Stimulated activated CD8-positive, alpha-beta memory T cell treated with anti-CD3 and anti-CD28 coated beads, Interleukin-12 subunit alpha, Interleukin-12 subunit beta, amount 100 ng/mL, for 24 hours (primary cell): Measurements from ENCODE around the gene USP2.

Source experiments
- DNase-seq: peaks from one replicate; pipeline ENCODE4 v3.0.0-alpha.2; 2020; ENCODE audit errors: extremely low read depth

USP2 gene

DNA sequence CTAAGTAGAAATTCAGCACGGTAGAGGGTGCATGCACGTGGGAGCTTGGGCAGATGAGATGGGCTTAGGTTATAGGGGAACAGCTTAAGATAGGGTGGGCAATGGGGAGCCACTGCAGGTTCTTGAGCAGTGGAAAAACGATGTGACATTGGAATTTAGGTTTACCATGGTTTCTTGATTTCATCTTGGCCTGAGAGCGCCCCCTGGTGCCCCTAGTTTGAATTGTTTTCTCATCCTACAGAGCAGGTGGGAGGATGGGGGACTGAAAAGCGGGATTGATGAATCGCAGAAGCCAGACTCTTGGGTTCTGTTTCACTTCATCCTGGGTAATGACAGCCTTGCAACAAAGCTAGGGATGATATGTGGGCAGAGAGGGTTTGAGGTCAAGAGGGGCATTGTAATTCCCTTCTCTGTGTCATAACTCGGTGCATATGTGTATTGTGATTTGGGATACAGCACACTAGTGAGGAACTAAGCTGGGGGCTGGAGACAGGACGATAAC, 57.9 kb downstream of the USP2 start:
- DNase-seq = no peak

DNA sequence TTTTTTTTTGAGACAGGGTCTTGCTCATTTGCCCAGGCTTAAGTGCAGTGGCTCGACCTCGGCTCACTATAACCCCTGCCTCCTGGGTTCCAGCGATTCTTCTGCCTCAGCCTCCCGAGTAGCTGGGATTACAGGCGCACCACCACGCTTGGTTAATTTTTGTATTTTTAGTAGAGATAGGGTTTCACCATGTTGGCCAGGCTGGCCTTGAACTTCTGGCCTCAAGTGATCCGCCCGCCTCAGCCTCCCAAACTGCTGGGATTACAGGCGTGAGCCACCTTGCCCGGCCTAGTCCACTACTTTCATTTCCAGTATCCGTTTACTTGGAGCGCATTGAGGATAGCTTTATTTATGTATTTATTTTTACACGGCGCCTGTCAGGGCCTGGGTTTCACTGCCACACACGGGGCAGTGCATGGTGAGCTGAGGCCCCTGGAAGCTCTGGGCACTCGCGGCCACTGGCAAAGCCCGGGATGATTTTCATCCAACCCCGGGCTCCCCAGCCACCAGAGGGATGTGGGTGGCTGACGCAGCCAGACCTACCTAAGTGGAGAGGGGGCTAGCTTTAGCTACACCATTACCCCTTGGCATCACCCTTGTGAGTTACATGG, 58.5 kb downstream of the USP2 start:
- DNase-seq = no peak

- no peak for DNase-seq
Measured at GRCh38 chr11:119322360-119322739, 59.1 kb downstream of the USP2 start.

DNA sequence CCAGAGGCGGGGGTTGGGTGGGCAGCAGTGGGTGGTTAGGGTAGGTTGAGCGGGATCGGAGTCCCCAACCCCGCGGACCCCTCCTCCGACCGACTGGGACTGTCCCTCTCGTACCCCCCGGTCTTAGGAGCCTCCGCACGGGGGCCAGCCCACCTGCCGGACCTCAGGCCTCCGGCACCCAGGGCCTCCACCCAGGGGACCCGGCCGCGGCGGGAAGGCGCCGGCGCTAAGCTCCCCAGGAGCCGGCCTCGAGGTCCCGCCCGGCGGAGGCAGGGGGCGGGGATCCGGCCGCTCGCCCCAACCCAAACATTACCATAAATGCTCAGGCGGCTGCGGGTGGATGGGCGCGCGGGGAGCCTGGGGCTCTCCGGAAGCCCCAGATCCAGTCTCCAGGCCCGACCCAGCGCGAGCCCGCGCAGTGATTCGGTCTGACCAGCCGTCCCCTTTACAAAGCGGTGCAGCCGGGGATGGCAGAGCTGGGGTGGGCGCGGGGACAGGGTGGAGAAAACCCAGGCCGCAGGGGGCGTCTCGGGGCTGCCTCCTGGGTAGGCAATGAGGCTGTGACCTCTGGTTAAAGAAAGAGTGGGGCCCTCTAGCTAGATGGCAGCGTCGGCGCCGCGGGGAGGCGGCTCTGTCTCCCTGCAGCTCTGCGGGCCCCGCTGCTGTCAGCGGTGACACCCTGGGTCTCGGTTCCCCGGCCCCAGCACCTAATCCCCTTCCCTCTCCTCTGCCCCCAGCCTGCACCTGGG, 60.5 kb downstream of the USP2 start:
- no peak for DNase-seq

DNA sequence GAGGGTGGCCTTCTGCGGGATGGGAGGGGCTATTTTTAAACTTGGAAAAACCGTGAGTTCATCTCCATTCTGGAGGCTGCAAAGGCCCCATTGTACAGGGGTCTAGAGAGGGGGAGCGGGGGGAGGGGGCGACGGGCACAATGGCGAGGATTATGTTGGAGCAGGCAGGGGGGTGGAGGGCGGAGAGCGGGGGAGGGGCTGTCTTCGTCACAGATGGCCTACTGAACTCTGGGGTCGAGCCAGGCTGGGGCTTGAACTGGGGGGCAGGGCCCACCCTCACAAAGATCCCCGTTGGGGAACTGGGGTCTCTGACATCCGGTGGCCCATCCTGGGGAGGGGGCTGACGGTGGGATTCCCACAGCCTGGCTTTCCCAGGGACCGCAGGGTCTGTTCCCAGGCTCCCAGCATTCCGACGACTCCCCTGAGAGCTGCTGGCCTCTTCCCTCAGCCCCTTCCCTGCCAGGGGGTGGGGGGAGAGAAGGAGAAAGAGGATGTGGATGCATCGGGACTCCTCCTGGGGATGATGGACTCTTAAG, 61.2 kb downstream of the USP2 start:
- no peak for DNase-seq

GRCh38 chr11:119319700-119320239, 61.7 kb downstream of the USP2 start:
- no peak for DNase-seq

DNA sequence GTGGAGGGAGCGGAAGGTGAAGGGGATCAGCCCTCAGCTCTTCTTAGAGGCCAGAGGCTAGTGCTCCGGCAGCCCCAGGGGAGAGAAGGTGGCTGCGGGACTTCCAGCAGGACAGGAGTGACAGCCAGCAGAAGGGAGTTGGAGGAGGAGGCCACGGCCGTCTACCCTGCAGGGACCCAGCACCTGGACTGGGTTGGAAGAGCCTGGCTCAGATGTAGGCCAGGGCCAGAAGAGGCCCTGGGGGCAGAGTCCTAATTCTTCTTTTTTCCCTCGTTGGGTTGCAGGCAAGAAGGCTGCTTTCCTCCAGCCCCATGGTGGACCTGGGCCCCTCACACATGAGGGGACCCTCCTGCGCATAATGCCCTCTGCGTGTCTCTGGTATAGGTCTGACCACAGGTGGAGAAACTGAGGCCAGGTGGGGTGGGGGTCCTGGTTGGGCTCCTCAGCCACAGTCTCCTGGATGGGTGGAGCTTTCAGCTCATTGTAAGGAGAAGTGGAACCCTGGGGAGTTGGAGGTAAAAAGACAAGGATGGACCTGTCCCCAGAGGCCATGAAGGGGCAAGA, 62.3 kb downstream of the USP2 start:
- no peak for DNase-seq

- no peak for DNase-seq
Measured at GRCh38 chr11:119318240-119319135, 63.0 kb downstream of the USP2 start.

DNA sequence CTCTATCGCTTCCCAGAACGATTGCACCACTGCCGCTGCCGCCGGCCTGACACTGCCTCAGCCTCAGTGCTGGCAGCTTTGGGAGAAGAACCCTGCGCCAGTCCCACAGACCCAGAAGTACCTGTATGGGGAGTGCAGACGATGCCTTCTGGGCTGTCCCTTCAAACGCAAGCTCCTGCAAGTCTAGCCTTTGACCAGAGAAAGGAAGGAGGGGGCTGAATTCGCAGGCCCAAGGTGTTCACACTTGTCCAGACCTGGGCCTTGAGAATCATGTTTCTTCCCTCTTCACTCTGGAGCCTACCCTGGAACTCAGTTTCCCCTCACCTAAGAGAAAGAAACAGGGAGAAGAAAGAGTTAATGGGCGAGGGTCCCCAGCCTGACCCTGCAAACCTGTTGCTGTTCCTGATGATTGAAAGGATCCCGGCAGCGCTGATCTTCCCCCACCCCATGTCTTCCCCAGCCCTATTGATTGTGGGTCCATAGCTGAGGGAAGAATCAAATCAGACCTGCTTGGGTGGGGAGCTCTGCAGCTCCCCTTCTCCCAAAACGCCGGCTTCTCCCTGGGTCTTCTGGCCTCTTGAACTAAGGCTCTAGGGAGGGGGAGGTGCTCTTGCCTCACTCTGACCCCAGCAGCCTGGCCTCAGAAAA, 63.8 kb downstream of the USP2 start:
- DNase-seq = no peak

- DNase-seq = no peak
Measured at GRCh38 chr11:119316729-119317591, 64.5 kb downstream of the USP2 start, which contains the start of gene MCAM. Gene MCAM, minus strand, starts transcription at chr11:119317130. Its CDS starts 29 bp downstream, at chr11:119317101.

DNA sequence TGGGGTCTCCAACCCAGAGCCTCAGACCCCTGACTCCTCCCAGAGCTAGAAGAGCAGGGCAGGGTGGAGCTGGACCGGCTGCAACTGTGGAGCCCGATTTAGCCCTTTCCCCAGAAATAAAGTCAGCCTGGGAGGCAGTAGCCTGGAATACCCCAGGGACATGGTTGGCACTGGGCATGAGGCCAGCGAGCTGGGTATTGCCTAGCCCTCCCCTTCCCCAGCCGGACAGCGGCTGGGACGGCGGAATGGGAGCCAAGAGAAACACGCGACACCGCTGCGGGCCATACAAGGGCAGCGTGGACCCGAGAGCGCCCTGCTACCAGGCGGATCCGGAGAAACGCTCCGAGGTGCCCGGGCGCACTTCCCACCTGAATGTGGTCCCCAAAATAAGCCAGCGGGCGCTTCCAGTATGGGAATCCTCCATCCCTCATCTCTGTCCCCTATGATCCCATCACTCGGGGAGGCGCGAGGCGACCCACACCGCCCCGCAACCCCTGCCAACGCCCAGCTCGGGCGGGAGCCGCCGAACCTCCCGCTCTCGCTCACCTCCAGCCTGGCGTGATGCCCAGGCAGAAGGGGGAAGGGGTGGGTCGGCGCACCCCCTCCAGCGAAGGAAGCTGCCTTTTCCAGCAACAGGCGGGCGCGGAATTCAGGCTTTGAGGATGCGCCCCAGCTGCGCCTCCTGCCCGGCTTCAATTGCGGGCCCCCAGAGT, 65.3 kb downstream of the USP2 start:
- no peak for DNase-seq

DNA sequence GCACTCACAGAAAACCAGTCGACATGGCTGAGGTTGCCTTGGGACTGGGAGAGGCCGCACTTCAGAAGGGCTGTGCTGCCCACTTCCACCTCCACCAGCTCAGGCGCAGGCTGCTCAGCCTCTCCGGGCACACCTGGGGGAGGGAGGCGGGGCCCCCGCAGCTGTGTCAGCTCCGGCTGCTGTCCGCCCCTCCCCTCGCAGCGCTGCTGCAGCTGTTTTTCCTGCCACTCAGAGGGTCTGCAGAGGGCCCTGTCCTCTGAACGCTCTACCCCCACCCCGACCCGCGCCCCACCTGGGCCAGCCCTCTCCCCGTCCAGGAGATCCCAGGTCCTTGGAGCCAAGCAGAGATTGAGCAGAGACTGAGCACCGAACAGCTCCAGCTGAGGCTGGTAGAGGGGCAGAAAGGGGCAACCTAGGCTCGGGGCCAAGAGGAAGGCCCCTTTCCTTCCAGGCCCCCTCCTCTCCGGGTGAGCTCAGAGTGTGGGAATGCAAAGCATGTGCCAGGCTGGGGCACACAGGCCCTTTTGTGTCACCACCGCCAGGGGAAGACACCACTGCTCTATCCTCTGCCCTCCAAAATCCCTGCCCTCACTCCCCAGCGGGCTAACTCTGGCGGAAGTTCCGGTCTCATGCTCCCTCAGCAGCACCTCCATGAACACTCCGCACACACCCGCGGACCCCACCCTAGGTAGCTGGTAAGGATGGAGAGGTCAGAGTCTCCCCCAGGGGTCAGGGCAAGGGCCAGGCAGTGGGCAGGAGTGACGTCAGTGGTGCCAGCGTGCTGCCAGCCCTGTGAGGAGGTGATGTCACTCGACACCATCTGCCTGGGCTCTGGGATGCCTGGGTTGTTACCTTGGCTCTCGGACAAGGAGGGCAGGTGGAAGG, 66.1 kb downstream of the USP2 start:
- DNase-seq = no peak

DNA sequence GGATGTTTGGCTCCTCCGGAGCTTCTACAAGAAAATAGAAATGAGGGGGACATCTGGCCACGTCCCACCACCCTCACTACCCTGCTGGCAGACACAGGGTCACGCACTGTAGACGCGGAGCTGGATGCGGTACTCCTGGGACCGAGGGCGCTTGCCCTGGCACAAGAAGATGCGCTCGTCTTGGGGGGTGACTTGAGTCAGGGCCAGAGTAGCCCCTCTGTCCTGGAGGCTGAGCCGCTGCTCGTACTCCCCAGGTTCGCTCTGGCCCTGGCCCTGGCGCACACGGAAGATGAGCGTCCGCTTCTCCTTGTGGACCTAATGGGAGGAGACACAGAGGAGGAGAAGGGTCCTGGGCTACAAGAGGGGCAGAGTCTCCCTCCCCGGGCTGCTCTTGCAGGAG, 66.8 kb downstream of the USP2 start:
- DNase-seq = no peak

- no peak for DNase-seq
Measured at GRCh38 chr11:119310682-119311052, 70.8 kb downstream of the USP2 start.

GRCh38 chr11:119309953-119310681, 71.4 kb downstream of the USP2 start:
- no peak for DNase-seq

GRCh38 chr11:119309411-119309810, 72.1 kb downstream of the USP2 start:
- DNase-seq = no peak

GRCh38 chr11:119307974-119308373, 73.5 kb downstream of the USP2 start:
- no peak for DNase-seq

GRCh38 chr11:119307219-119307618, 74.3 kb downstream of the USP2 start:
- DNase-seq = no peak
